PFSK-1 (cell line): ENCODE measurements around the gene CEP112.

Experiments
- FOXP2 ChIP-seq: optimal IDR thresholded peaks from 2 replicates; pipeline ENCODE3; 2011; ENCODE audit warnings: borderline replicate concordance, control low read depth, inconsistent platforms; ENCODE audit not compliant: insufficient read depth; ENCODE audit errors: extremely low read length, extremely low read depth
- POLR2AphosphoS5 ChIP-seq: IDR thresholded peaks from 2 replicates; pipeline ENCODE4 v1.6.1; 2012; ENCODE audit warnings: low read depth, mild to moderate bottlenecking, control low read depth, low read length, moderate library complexity
- TAF1 ChIP-seq: IDR thresholded peaks from 2 replicates; pipeline ENCODE4 v1.6.1; 2012; ENCODE audit warnings: low read length, control low read depth, borderline replicate concordance; ENCODE audit not compliant: insufficient read depth

- TF ChIP-seq TAF1: no peak
- TF ChIP-seq POLR2AphosphoS5: no peak
- no peak for TF ChIP-seq FOXP2
Measured at GRCh38 chr17:65698381-65699061, 493.4 kb downstream of the CEP112 start.
